ENCODE results near the gene TXNL1. TPM values are rescaled to one million over a fixed set of nuclear protein-coding genes. Genes with fewer than 3 reads are reported as not detected.
"Not testable (repeated sequence)": the region's sequence is repeated elsewhere in the genome, so short reads cannot be mapped to it uniquely, and the experiment has no call there.

The TXNL1 gene
- total RNA-seq, 2 experiments from 2014 or later = 72.8 to 74.5 TPM

DNA sequence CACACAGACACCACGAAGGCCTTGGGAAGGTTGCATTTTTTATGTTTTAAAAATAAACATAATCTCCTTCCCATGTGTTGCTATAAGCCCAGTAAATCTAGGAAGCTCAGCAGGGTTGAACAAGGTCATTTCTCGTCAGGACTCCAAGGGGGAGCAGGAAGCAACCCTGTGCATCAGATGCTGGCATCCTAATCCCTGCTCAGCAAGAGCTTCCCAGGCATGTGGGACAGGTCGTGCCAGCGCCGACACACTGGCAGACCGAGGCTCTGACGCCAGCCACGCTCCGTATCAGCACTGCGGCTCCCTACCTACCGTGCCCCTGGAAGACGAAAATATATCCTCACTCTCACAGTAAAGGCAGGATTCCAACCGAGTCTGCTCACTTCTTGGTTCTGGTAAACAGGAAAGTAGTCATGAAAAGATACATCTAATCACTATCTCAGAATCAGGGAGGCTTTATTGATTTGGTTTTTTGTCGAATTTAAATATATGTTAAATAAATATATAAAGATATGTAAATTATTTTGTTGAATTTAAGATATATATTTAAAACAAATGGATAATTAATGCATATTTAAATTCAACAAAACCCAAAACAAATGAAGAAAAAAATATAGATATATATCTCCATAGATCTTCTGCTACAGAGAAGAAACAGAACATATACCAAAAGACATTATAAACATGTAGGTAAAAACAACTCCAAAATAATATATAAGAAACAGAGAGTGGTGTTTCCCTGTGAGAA lies 61.4 kb downstream of the TXNL1 start:
- TF ChIP-seq, protein P1, sequence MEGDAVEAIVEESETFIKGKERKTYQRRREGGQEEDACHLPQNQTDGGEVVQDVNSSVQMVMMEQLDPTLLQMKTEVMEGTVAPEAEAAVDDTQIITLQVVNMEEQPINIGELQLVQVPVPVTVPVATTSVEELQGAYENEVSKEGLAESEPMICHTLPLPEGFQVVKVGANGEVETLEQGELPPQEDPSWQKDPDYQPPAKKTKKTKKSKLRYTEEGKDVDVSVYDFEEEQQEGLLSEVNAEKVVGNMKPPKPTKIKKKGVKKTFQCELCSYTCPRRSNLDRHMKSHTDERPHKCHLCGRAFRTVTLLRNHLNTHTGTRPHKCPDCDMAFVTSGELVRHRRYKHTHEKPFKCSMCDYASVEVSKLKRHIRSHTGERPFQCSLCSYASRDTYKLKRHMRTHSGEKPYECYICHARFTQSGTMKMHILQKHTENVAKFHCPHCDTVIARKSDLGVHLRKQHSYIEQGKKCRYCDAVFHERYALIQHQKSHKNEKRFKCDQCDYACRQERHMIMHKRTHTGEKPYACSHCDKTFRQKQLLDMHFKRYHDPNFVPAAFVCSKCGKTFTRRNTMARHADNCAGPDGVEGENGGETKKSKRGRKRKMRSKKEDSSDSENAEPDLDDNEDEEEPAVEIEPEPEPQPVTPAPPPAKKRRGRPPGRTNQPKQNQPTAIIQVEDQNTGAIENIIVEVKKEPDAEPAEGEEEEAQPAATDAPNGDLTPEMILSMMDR (IDR thresholded peaks at IDR 0.05) = no peak
- Mint-ChIP-seq H3K4me1 (ENCODE audit: low read depth) (no peaks in the 10 kb centered on the region), H3K4me3 (no peak overlapping the region), H3K36me3 (ENCODE audit: low read depth) (no peaks in the 10 kb centered on the region), H3K27ac (no peak overlapping the region), H3K9me3 (no peaks in the 10 kb centered on the region), H3K27me3 (peaks cover 5% of the 10 kb centered on the region)
- ATAC-seq = no peak
- POLR2A ChIA-PET = no interaction called here
- CTCF ChIA-PET = interaction anchor here (0.7 to 1.8 kb wide), 5 partner anchors 11 to 1226 kb away, joined by 3 to 4 read pairs (median 4); no protein-coding TSS in a partner anchor
- intact Hi-C loops (cut with micrococcal nuclease) = loop anchor here (10.0 kb wide), 2 partner anchors 1162 to 1342 kb away; no protein-coding TSS in a partner anchor
- DNase-seq = no peak

DNA sequence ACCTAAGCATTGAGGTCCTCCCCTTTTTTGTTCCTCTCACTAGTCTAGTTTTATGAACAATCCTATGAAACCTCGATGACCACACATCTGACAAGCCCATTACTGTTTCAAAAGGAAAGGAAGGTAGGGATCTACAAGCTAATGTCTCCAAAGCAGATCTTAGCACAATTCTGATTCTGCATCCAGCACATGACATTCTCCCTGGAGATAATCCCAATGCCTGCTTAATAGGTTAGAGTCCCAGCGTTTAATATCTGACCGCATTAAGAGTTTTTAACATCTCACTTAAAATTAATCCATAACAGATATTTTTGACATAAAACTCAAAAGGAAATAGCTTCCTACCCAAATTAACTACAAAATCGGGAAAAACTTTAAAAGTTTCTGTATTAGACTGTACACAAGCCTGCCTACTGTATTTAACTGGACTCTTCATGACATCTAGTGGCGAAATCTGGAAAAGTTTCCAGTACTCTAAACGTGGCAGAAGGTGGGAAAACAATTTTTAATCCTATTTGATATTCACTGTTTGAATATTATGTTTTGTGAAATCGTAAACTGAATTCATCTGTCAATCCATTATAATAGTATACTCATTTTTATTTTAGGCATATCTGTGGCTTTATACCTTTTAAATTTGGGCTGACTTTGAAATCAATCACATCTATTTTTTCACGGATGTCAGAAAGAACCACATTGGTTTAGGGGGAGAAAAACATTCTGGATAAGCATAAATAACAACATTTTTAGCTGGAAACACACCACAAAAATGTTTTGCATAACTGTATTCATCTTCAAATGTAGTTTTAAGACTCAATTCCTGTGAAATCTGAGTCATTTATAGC lies 62.4 kb downstream of the TXNL1 start:
- intact Hi-C loops (cut with micrococcal nuclease) = loop anchor here (10.0 kb wide), 2 partner anchors 1161 to 1341 kb away; no protein-coding TSS in a partner anchor
- Mint-ChIP-seq H3K9me3 (no peaks in the 10 kb centered on the region), H3K36me3 (ENCODE audit: low read depth) (no peaks in the 10 kb centered on the region), H3K4me1 (ENCODE audit: low read depth) (no peaks in the 10 kb centered on the region), H3K27ac (no peak overlapping the region), H3K4me3 (no peak overlapping the region), H3K27me3 (peaks cover 5% of the 10 kb centered on the region)
- no peak for ATAC-seq
- TF ChIP-seq, protein P1 (IDR thresholded peaks at IDR 0.05) = peak; percentile 67
- DNase-seq = no peak
- ChIA-PET CTCF (interaction anchor here (0.6 to 1.8 kb wide), 7 partner anchors 11 to 1225 kb away, joined by 3 to 4 read pairs (median 4); no protein-coding TSS in a partner anchor), POLR2A (no interaction called here)

DNA sequence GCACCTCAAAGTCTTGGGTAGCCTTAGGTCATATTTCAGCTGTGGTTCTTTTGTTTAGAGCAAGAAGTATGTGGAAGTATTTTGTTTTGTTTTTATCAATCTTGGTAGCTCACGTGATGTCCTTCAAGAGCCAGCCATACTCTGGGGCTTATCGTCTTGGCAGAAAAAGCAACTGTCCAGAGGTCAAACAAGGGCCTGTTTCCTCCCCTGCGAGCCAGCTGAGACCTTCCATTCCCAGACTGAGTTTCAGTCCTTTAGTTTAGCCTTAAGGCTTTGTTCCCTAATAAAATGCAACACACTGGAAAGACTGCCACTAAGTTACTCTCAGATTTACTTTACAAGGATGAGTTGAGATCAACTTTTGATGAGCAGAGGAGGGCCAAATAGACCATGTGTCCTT lies 63.5 kb downstream of the TXNL1 start:
- no peak for ATAC-seq

DNA sequence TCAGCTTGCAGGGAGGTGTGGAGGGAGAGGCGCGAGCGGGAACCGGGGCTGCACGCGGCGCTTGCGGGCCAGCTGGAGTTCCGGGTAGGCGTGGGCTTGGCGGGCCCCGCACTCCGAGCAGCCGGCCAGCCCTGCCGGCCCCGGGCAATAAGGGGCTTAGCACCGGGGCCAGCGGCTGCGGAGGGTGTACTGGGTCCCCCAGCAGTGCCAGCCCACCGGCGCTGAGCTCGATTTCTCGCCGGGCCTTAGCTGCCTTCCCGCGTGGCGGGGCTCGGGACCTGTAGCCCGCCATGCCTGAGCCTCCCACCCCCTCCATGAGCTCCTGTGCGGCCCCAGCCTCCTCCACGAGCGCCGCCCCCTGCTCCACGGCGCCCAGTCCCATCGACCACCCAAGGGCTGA lies 66.1 kb downstream of the TXNL1 start:
- H3K9me3 Mint-ChIP-seq; H3K4me1 Mint-ChIP-seq (ENCODE audit: low read depth); POLR2A ChIA-PET; H3K36me3 Mint-ChIP-seq (ENCODE audit: low read depth); H3K27me3 Mint-ChIP-seq; H3K4me3 Mint-ChIP-seq; H3K27ac Mint-ChIP-seq; CTCF ChIA-PET; ATAC-seq; DNase-seq: not testable (repeated sequence)
- intact Hi-C loops (cut with micrococcal nuclease) = loop anchor here (10.0 kb wide), 2 partner anchors 1157 to 1337 kb away; no protein-coding TSS in a partner anchor

More for the DNA sequence above, 63.5 kb downstream of the TXNL1 start:
- no peak for DNase-seq
- TF ChIP-seq, protein P1 (IDR thresholded peaks at IDR 0.05) = no peak
- Mint-ChIP-seq H3K27me3 (peaks cover 5% of the 10 kb centered on the region), H3K4me3 (no peak overlapping the region), H3K4me1 (ENCODE audit: low read depth) (no peaks in the 10 kb centered on the region), H3K27ac (no peak overlapping the region), H3K36me3 (ENCODE audit: low read depth) (no peaks in the 10 kb centered on the region), H3K9me3 (no peaks in the 10 kb centered on the region)
- POLR2A ChIA-PET = no interaction called here
- intact Hi-C loops (cut with micrococcal nuclease) = loop anchor here (10.0 kb wide), 2 partner anchors 1160 to 1340 kb away; no protein-coding TSS in a partner anchor
- CTCF ChIA-PET = interaction anchor here (1.7 kb wide), 1 partner anchor 1340 kb away, joined by 5 read pairs; no protein-coding TSS in a partner anchor

DNA sequence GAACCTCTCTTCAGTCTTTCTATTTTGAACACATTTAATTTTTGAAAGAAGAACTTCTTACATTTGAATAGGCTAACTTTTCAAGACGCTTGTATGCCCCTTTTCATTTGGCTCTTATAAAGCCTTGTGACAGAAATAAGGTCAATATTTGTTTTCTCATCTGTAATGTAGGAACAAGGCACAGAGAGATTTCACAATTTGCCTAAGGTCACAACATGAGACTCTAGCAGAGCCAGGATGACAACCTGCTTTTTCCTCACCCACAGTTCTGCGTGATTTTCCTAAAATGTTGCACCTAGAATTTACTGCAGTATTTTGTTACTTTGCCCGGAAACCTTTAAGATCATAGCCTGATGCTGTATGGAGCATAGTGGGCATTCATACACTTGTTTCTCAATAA lies 67.4 kb downstream of the TXNL1 start:
- TF ChIP-seq, protein P1 (IDR thresholded peaks at IDR 0.05) = no peak
- Mint-ChIP-seq H3K4me1 (ENCODE audit: low read depth) (no peaks in the 10 kb centered on the region), H3K4me3 (no peak overlapping the region), H3K9me3 (no peaks in the 10 kb centered on the region), H3K27ac (no peak overlapping the region), H3K36me3 (ENCODE audit: low read depth) (no peaks in the 10 kb centered on the region), H3K27me3 (peaks cover 2% of the 10 kb centered on the region)
- ChIA-PET CTCF (no interaction called here), POLR2A (no interaction called here)
- DNase-seq (no peak), ATAC-seq (no peak)
- intact Hi-C loops (cut with micrococcal nuclease) = loop anchor here (10.0 kb wide), 2 partner anchors 1156 to 1336 kb away; no protein-coding TSS in a partner anchor
